HG03521 (cell line): ENCODE data around the gene AAR2.

ENCODE experiments used
- ATAC-seq: cut with Tn5 transposase; IDR thresholded peaks from one replicate; pipeline ENCODE4 v1.9.1; 2021; ENCODE audit warnings: mild to moderate bottlenecking, moderate library complexity; ENCODE audit not compliant: unreplicated experiment

AAR2 gene, protein sequence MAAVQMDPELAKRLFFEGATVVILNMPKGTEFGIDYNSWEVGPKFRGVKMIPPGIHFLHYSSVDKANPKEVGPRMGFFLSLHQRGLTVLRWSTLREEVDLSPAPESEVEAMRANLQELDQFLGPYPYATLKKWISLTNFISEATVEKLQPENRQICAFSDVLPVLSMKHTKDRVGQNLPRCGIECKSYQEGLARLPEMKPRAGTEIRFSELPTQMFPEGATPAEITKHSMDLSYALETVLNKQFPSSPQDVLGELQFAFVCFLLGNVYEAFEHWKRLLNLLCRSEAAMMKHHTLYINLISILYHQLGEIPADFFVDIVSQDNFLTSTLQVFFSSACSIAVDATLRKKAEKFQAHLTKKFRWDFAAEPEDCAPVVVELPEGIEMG

DNA sequence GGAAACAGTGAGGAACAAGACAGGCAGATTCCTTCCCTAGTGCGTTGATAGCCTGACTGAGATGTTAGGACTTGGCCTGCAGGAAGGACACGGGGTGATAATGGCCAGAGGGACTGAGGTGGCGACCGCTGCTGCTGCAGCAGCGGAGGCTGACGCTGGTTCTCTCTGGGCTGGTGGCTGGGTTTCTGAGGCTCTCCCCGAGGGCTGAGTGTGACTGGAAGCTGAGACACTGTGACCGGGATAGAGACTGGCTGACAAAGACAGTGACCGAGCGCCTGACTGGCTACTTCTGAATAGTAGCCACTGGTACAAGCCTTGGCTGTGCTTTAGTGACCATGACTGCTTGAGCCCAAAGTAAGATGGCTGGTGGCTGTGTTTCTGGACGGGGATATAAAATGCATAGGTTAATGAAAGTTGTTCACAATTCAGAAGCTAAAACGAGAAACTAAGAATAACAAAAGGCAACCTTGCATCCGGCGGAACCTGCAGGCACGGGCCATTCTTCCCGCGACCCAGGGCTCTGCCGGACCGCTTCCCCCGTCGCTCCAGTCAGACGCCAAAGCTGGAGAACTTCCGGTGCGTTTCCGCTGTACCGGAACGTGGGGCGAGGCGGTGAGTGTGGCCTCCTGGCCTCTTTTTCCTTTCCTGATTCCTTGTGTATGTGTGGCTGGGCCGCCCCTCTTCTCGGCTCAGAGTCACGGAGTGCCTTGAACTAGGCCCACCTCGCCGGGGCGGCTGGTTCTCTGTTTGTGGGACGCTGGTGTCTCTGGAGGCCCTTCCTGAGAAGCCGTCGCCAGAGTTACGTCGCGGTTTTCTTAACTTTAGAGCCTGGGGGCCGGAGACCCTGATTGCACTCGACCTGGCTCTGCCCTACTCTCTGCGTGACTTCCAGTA is at the start of gene AAR2:
Gene AAR2 (plus strand): TSS at position 587 of the 894 bp plus-strand sequence. CDS start 3,391 bp downstream, outside the sequence.
- peak; percentile 61 for ATAC-seq

DNA sequence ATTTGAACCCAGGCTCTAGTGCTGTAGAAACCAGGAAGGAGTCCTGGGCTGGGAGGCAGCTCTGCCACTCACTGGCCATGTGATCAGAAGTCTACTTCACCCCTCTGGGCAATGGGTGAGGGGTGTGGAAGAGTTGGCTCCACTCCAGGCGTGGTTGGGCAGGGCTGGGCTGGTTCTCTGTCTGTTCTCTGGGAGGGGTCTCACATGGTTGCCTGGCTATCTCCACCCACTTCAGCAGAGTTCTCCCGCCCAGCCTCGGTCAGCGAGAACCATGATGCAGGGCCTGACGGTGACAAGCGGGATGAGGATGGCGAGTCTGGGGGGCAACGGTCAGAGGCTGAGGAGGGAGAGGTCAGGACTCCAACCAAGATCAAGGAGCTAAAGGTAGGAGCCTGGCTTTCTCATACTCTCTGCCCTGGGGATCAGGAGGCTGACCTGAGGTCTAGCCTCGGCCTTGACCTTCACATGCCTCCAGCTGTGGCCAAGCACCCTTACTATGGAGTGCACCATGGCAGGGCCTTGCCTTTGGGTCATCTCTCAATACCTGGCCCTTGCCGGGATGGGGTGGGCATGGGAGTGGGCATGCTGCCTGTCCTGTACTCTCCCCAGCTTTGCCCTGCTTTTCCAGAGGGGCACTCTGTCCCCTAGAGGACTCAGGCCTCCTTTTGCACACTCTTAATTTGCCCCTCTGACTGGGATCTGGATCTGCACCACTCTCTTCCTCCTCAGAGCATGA is 42.1 kb upstream of the AAR2 start:
- no peak for ATAC-seq

DNA sequence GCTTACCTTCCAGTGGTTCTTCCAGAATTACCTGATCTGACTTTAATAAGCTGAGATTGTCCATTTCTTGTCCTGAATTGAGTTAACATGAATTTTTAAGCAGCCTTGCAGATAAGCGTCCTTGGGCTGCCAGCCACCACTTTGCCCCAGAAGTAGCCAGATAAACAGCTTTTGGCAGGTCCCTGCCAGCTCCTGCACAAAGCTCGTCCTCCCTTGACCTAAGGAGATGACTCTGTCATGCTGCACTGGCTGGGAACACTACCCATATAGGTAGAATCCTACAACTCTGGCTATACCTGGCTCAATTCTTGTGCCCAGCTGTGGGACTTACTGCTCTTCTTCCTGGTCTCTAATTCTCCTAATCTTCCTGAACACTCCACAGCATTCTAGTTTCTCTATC is 39.6 kb upstream of the AAR2 start:
- no peak for ATAC-seq

DNA sequence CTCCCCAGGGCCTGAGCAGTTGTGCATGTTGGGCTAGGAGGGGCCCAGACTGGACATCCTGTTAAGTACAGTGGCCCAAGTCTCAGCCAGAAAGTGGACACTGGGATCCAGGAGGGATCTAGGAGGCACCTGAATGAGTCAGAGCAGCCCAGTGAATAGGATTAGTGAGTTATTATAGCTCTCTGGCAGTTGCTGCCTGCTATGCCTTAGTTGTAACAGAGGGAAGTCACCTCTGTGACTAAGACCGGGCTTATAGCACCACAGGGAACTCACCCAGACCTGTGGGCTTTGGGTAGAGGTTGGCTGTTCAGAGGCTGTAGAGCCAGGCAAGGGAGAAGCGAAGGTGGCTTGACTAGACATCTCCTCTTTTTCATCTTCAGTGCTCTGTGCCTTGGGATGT is 39.0 kb upstream of the AAR2 start:
- ATAC-seq, result no peak

DNA sequence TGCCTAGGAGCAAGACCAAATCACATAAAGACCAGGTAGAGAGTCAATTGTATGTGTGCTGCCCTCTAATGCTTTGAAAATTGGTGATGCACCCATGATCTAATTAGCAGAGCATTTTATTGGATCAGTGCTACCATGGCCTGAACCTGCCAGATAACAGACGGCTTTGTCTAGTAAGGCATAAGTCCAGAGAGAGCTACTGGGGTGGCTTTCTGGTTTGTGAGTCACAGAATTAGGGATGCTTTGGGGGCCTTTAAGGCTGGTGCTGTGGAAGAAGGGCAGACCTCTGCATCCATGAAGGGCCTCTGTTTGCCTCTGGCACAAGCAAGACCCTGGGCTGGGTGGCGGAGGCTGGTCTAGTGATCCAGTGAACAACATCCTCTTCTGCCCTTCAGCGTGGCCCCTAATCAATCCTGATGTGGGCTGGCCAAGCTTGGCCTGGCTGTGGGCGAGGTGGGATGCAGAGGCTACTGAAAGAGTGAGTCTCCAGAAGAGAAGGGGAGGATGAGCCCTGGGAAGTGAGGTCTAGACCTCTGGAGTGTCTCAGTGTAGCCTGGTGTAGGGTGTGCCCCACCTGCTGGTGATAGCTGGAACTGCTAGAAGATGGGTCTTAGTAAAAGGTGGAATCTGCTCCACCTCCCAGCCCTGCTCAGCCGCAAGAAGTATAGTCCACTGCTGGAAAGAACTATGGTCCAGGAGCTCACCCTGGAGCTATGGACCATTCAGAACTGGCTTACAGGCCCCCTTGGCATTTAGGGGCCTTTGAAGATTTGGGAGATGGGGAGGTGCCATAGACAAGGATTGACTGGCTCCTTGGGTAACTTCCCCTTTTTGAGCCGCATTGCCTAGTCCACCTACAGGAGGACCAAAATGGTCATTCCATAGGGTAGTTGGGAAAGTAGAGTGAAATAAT is 36.7 kb upstream of the AAR2 start:
- ATAC-seq, result no peak

DNA sequence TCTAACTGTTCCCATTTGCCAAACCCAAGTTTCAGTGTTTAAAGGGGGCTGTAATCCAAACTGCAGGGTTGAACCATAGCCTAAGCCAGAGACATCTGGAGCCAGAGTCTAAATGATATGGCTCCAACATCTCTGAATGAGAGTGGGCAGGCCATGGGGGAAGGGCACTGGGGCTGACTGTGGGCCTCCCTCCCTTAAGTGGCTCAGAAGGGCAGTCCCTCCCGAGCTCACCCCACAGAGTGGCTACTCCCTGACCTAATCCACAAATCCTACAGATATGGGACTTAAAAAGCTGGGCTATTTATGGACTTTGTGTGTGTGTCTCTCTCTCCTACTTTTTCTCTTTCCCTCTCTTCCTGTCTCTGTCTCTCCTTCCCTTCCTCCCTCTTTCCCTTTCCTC is 35.8 kb upstream of the AAR2 start:
- ATAC-seq, result no peak

DNA sequence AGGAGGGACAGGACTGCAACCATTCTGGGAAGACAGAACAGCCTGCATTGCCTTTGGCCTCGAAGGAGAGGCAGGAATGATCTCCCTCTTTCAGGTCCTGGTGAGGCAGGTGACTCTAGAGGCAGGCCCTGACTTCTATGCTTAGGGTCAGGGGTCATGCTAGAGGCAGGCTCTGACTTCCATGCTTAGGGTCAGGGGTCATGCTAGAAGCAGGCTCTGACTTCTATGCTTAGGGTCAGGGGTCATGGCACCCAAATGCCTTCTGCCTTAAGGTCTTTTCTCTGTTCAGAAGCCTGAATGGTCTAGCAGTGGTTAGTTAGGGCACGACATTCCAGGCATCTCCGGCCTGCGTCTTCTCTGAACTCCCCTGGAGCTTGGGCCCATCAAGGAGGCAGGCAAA is 35.1 kb upstream of the AAR2 start:
- ATAC-seq, result no peak

DNA sequence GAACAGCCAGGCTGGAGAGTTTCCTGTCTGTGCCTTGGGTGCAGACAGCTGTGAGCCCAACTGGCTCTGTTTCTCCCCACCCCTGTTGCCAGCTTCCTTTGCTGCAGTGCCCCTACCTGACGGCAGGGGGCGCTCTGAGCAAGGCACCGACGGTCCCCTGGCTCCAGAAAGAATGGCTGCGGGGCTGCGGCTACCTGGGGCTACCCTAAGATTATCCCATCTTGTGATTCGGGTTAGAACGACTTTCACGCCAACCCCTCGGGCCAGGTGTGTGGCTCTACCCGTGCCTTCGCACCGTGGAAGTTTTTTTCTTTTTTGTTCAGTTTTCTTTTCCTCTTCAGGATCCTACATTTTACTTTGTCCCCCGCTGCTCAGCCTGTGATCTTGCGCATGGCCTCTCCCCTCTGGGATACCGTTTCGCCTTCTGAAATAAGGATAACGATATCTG is 33.4 kb upstream of the AAR2 start:
- peak; percentile 50 for ATAC-seq

DNA sequence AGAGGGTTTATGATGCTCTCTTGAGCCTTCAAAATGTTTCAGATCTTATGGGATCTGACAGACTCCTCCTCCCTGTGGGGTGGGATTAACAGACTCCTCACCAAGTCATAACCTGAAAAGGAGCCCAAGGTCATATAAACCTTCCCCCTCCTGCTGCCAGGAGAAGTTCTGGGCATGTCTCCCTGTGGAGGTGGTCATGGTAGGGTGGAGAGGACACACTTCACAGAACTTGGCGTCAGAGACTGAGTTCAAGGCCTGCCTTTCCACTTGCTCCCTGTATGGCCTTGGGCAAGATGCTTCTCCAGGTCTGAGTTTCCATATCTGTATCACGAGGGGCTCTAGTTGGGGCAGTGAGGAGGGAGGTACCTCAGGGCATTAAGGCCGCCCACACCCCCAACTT is 32.4 kb upstream of the AAR2 start:
- no peak for ATAC-seq

DNA sequence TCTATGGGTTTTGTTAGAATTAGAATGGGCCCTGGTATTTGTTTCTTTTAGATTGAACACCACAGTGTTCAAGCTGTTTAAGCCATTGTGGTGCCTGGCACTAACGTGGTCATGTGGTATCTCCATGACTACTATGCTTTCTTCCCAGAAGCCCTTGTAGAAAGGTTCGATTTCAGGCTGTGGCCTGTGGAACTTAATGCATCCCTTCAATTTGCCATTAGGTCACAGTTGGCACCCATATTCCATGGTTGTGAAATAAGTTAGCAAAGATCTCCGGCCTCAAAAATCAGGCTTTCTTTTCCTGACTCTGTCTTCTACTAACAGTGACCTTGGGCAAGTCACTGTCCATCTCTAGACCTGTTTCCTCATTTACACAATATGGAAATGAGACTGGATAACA is 31.3 kb upstream of the AAR2 start:
- no peak for ATAC-seq

DNA sequence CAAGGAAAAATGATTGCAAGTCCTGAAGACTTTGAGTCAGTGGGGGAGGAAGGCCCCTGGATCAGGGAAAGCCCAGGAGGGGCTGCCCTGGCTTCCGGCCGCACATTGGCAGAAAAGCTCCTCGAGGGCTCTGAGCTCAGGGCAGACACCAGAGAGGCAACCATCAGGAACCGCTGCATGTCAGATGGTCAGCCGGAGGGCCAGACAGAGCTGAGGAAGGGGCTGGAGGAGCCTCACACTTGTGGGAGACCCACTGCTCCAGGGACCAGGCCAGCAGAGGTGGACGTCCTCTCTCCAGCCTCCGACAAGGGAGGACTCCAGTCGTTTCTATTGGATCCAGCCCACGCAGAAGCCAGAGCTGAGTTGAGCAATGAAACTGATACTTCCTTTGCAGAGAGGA is 30.2 kb upstream of the AAR2 start:
- no peak for ATAC-seq

DNA sequence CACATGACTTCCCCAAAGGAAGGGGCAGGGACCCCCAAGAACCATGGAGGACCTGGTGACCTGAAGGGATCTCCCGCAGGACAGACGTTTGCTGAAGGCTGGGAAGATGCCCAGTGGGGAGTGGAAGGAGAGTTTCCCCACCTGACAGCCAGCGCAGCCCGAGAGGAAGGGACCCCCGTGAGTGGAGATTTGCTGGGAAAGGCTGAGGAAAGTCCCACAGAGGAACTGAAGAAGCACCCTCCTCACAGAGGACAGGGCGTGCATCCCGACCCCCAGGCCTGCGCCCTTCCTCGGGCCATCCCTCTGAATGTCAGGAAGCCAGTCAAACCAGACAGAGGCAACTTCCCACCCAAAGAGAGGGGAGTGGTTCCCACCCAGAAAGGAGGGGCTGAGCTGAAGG is 29.6 kb upstream of the AAR2 start:
- no peak for ATAC-seq

DNA sequence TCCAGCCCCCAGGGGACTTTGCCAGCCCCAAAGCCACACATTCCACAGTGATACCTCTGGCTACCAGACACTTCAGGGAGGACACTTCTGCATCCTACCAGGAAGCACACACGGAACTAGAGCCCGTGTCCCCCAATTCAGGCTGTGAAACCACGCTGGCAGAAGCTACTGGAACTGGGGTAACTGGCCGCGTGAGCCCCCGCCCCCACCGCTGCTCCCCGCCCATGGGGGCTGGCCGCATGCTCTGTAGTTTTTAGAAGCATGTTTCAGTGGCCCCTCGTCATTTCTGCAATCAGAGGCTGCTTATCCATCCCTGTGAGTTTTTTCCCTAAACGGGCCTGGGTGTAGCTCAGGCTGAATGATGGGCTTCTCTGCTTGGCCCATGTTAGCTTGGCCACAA is 28.7 kb upstream of the AAR2 start:
- ATAC-seq, result no peak

DNA sequence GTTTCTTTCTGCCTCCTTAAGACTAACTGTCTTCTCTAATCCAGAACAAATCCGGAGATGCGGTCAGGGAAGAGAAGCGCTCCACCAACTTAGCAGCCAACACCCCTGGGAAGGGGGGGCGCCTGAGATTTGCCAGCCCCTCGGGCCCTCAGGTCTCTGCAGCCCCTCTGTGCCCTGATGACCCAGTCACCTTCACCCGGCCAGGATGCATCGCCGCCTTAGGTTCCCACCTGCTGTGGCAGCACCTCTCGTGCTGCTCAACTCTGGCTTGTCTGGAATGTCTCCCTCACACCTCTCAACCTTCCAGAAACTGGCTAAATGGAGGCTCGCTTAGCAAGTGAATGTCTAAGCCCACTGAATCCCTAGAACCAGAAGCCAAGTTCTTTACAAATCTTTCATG is 28.0 kb upstream of the AAR2 start:
- ATAC-seq, result no peak

DNA sequence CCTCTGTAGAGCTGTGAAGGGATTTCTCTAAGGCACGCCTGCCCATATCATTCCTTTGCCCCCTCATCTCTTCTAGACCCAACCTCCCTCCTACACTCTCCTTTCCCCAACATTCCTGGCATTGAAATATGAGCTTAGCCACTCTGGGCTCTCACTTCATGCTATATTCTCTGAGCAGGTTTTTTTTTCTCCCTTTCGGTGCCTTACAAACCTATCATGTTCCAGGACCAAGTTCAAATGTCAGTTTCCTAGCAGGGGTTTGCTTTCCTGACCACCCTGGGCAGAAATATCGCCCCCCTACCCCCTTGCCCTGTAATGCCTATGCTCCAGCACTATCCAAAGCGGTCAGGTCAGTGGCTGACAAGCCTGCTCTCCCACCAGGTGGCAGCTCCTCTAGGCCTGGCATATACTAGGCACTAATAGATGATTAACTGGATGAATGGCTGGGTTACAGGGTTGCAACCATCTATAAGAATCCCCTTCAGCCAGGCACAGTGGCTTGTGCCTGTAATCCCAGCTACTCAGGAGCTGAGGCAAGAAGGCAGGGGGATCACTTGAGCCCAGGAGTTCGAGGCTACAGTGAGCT is 25.7 kb upstream of the AAR2 start:
- ATAC-seq, result no peak

DNA sequence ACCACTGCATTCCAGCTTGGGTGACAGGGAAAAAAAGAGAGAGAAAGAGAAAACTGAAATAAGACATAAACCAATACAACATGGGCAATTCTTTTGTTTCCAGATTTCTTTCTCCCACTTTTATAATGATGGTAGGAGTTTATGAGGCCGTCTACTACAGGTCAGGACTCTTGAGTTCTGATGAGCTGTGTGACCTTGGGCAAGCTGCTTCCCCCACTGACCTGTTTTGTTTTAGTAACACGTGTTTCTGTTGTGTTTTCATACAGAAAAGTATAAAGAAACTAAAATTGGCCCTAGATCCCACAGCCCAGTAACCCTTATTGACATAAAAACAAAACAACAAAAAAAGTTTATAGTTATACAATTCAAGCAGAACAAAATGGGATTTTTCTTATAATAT is 22.9 kb upstream of the AAR2 start:
- ATAC-seq, result no peak

DNA sequence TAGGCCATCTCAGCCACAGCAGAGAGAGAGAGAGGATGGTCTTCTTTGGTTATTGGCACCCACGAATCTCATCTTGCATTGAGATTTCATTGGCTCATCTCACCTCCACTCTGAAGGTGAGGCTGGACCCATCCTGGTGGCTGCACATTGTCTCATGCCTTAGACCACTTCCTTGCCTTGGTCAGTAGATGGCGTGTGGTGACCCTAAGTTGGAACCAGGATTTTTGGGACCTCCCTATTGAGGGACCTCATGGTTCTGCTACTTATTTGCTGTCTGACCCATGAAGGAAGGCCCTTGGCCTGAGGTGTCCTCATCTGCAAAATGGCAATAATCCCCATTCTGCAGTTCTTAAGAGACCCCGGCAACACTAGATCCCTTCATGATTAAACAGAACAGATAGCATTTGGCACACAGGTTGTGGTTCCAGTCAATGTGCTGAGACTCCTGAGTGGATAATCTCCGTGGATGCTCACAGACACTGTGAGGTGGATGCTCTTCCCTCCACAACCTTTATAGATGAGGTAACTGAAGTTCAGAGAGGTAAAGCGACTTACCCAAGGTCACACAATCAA is 21.5 kb upstream of the AAR2 start:
- no peak for ATAC-seq

DNA sequence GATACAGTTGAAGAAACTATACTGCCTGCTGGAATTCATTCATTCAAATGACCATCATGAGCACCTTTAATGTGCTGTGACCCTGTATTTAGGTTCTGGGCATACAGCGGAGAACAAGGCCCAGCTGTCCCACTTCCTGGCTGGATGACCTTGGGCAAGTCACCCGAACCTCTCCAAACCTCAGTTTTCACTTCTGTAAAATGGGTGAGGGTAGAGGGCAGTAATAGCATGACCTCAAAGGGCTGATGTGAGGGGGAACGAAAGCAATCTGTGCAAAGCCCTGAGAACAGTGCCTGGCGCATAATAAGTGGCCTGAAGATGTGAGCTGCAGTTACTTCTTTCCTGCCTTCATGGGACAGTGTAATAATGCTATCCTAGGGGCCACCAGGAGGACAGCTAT is 20.5 kb upstream of the AAR2 start:
- no peak for ATAC-seq

DNA sequence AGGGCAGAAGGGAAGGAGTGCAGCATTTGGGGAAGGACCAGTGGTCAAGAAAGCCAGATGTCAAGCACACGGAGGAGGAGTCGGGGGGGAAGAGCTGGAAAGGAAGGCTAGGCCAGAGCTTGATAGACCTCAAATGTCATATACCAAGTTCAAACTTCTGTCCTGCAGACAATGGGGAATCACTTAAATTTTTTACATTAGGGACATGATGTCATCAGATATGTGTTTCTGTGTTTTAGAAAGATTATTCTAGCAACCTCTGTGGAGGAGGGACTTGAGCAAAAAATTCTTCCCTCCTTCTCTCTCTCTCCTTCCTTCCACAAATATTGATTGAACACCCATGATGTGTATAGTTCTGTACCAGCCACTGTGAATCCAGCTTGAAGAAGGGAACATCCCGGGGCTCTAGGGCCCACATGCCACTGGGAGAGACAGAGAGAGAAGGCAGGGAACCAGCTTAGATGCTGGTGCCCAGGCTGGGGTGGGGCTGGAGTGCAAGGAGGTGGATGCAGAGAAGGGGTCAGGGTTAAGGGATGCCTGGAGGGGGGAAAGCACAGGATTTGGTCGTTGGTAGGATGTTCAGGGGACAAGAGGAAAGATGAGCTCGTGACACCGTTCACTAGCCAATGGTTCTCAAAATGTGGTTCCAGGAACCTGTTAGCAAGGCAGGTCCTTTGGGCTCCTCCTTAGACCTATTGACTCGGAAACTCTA is 19.8 kb upstream of the AAR2 start:
- ATAC-seq, result no peak
